DND-41 (cell line): ENCODE data around the gene MCRS1.

Experiments used
- CTCF ChIP-seq: IDR thresholded peaks from 2 replicates; pipeline ENCODE4 v1.5.1; 2012; ENCODE audit warnings: borderline replicate concordance, low read length, moderate library complexity, mild to moderate bottlenecking; ENCODE audit not compliant: poor library complexity, severe bottlenecking; ENCODE audit errors: extremely low read depth
- EZH2 ChIP-seq: IDR thresholded peaks from 3 replicates; pipeline ENCODE4 v1.6.1; 2012; ENCODE audit warnings: borderline replicate concordance, low read depth, mild to moderate bottlenecking, moderate library complexity, low read length, inconsistent platforms; ENCODE audit not compliant: severe bottlenecking

DNA sequence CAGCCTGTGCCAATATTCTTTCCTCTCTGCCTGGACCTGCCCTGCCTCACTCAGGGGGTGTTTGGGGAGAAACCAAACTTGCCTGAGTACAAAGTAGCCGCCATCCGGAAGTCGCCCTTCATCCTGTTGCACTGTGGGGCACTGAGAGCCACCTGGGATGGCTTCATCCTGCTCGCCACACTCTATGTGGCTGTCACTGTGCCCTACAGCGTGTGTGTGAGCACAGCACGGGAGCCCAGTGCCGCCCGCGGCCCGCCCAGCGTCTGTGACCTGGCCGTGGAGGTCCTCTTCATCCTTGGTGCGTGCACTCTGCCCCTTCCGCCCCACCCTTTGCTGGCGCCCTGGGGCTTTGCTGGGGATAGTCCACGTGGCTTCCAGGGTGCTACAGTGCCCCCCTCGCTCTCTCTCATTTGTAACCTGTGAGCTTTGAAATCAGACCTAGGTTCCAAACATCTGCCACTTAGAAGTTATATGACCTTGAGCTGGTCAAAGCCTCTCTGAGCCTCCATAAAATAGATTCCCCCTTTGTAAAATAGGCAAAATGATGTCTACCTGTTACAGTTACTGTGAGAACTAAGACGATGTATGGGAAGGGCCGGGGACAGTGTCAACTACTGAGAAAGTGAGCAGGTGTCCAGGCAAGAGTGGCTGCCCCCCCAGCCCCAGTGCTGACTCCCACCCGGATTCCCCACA lies 24.6 kb downstream of the MCRS1 start:
- TF ChIP-seq CTCF (no peak), EZH2 (no peak)
